ENCODE measurements around the gene COPZ2.
"Not testable (repeated sequence)": the region's sequence is repeated elsewhere in the genome, so short reads cannot be mapped to it uniquely, and the experiment has no call there.

Gene COPZ2

DNA sequence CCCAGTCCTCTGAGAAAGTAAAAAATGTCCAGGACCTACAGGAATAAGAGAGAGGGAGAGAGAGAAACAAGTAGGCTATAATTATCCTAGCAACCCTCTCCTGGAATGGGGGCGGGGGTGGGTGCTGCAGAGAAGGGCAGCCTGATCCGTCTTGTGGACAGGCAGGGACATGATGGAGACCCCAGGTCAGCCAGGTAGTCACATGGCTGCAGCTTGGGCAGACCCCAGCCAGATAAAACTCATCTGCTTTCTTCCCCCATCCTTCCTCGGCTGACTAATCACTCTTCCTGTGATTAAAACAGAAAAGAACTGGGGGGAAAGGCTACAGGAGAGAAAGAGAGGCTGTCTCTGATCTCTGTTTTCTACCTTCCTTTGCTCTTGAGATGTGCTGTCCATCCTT, 32.6 kb downstream of the COPZ2 start:
- DNase-seq (ENCODE audit: low spot score), result no peak

DNA sequence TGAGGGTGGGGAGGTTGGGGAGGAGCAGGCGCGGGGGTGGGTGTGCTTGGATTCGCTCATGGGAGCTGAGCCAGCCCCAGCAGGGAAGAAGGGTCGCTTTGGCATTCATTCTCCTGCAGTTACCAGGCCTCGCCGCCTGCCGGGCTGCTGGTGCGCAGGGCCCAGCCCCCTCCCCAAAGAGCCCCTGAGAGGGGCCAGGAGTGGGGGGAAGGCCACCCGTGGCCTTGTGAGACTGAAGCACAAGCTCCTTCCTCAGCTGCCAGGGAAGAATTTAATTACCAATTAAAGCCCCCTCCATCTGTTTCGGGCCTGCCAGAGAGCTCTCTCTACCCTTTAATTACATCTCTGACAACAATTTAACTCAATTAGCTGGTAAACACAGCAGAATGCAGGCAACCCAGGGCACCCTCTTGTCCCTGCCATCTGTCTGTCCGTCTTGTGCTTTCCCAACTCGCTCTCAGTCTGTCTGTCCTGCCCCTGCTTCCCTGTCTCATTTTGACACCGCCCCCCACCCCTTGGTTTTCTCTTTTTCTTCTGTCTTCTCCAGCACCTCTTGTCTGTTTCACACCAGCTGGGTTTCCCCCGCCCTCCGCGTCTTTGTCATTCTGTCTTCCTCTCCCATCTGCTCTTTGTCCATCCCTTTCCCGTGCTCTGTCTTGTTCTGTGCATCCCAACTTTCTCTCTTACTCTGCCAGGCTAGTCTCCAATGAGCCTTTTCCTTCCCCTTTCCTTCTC, 34.0 kb downstream of the COPZ2 start:
- DNase-seq (ENCODE audit: low spot score), result no peak

- DNase-seq (ENCODE audit: low spot score), result no peak
Measured at GRCh38 chr17:48002916-48003416, 34.6 kb downstream of the COPZ2 start.

- DNase-seq (ENCODE audit: low spot score), result peak; percentile 97
Measured at GRCh38 chr17:48002266-48002915, 35.2 kb downstream of the COPZ2 start.

DNA sequence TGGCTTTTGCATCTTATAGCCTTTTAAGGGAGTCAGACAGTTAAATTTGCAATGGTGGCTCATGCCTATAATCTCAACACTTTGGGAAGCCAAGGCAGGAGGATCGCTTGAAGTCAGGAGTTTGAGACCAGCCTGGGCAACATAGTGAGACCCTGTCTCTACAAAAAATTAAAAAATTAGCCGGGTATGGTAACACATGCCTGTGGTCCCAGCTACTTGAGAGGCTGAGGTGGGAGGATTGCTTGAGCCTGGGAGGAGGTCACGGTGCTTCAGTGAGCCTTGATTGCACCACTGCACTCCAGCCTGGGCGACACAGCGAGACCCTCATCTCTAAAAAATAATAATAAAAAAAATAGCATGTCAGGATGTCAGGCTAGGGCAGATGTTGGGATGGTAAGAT, 35.9 kb downstream of the COPZ2 start:
- DNase-seq (ENCODE audit: low spot score), result not testable (repeated sequence)

DNA sequence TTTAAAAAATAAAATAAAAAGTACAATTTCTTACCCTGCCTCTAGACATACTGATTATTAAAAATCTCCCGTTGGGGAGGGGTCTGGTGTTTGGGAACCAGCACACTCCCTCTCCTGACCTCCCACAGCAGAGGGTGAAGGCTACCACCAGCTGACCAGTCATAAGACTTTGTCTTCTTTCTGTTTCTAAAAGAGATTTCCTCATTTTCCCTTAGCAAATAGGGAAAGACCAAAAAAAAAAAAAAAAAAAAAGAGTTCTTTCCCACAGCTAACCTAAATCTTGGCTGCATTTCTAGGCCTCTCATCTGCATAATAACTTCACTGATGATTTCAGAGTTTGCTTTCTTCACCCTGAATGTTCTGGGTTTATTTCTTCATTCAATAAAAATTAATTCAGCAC, 36.4 kb downstream of the COPZ2 start:
- no peak for DNase-seq (ENCODE audit: low spot score)

DNA sequence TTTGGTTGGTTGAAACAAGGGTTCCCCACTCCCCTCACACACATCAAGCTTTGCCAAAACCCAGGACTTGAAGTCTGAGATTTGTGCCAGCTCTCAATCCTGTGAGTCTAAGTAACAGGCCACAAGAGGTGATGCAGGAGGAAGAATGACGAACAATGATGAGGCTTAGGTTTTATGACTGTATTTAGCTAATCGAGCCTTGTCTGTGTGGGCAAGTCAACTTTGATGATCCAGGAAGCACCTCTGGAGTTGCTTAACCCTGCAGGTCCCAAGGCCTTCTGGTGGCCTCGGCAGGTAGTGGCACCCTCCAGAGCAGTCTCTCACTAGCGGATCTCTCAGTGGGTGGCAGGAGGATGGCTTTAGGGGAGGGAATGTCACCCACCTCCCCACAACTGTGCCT, 38.0 kb downstream of the COPZ2 start:
- peak; percentile 73 for DNase-seq (ENCODE audit: low spot score)

- DNase-seq (ENCODE audit: low spot score), result no peak
Measured at GRCh38 chr17:47998044-47998443, 39.6 kb downstream of the COPZ2 start.

GRCh38 chr17:47997586-47997985, 40.0 kb downstream of the COPZ2 start:
- DNase-seq (ENCODE audit: low spot score), result no peak

- DNase-seq (ENCODE audit: low spot score), result no peak
Measured at GRCh38 chr17:47996201-47996600, 41.4 kb downstream of the COPZ2 start.

- no peak for DNase-seq (ENCODE audit: low spot score)
Measured at GRCh38 chr17:47995241-47995935, 42.2 kb downstream of the COPZ2 start.

- DNase-seq (ENCODE audit: low spot score), result no peak
Measured at GRCh38 chr17:47994724-47995123, 42.9 kb downstream of the COPZ2 start.

DNA sequence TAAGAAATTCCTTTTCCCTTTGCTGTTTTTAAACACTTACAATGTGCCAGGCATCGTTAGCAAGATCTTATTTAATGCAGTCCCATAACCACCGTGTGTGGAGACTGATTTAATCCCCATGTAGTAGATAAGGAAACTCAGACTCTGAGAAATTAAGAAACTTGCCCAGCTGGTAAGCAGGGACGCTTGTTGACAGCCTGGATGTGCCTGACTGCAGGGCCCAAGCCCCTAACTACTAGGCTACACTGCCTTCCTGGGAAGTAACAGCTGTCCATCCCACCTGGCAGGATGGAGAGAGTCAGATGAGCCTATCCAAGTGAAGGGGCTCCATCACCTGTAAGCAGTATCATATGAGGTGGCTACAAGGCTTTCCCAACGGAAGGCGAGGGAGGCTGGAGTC, 43.6 kb downstream of the COPZ2 start:
- DNase-seq (ENCODE audit: low spot score), result no peak

DNA sequence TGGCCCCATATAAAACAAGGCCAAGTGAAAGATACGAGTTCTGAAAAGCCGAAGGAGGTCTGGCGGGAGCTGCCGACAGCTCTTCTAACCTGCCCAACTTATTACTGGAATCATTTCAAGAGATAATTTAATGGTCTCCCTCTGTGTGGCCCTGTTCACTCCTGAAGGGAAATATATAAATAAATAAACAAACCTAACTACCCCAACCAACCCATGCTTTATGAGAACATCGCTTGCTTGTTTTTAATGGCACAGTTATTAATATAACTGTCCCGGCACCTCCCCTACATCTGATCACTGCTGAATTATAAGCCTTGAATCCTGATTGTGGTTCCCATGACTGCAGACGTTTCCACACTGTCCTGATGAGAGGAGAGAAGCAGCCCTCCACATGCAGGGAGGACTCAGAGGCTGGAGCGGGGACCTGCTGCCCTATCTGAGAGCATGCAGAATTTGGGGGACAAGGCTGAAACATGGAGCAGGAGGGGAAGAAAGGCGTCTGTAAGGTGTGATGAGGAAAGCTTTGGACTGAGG, 44.5 kb downstream of the COPZ2 start:
- no peak for DNase-seq (ENCODE audit: low spot score)

DNA sequence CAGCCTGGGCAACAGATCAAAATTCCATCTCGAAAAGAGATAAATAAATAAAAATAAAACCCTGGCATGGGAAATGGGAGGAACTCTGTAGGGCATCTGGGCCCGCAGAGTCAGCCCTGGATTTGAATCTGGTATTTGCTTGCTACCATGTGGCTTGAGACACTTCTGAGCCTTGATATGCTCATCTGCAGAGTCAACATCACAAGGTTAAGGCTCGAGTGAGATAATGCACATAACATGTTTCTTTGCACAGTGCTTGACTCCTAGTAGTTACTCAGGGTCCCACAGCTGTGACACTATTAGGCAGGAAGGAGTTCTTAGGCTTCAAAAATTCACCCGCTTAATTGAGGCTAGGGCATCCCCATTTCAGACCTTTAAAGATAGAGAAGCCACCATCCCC, 45.4 kb downstream of the COPZ2 start:
- no peak for DNase-seq (ENCODE audit: low spot score)

GRCh38 chr17:47990962-47991731, 46.5 kb downstream of the COPZ2 start:
- DNase-seq (ENCODE audit: low spot score), result no peak

- no peak for DNase-seq (ENCODE audit: low spot score)
Measured at GRCh38 chr17:47989700-47990099, 47.9 kb downstream of the COPZ2 start.

GRCh38 chr17:47989159-47989558, 48.4 kb downstream of the COPZ2 start:
- no peak for DNase-seq (ENCODE audit: low spot score)

- not testable (repeated sequence) for DNase-seq (ENCODE audit: low spot score)
Measured at GRCh38 chr17:47988445-47988844, 49.2 kb downstream of the COPZ2 start.

DNA sequence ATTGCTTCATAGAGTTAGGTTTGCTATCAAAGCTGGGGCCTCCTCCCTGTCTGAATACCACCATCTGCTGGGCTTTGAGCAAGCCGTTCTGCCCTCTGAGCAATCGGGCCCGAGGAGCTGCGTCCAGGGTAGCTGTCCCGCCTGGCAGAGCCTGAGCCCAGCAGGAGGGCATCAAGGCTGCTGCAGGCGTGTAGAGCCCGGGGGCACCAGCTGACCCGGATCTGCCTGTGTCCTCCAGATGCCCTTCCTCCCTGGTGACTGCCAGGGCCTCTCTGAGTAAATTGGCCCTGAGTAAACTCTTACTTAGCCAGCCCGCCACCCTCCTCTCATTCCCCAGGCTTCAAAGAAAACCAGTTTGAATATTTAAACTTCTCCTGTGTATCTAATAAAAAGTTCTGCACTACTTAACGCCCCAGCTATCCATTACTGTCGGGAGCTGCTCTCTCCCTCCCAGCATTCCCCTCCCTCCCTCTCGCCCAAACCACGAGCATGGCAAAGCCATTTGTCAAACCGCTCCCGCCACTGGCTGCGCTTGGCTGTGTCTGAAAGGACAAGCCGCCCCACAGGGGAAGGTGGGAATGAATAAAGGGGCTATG, 50.3 kb downstream of the COPZ2 start:
- no peak for DNase-seq (ENCODE audit: low spot score)

DNA sequence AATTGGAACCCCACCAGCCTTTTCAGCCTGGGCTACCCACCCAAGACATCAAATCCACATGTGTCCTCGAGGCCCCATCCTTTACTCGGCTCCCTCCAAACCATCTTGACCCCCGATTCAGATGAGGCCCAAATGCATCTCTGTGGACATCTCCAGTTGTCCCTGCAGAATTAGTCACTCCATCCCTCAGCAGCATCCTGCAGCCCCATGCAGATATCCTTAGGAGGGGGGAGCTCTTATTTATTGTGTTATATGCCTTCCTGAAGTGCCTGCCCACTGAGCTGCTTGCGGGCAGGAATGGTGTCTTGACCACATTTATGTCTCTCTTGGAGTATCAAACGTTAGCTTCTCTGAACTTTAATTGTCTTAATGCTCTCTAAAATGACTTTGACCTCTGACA, 51.1 kb downstream of the COPZ2 start:
- no peak for DNase-seq (ENCODE audit: low spot score)

Measured in kidney capillary endothelial cell (primary cell).